Measurements from ENCODE around the gene GALNT14. TPM values are rescaled to one million over a fixed set of nuclear protein-coding genes. Genes with fewer than 3 reads are reported as not detected.

GALNT14 gene
- total RNA-seq, 1 experiment from 2014 or later = 2.7 TPM

- H3K9me3 ChIP-seq (ENCODE audit: control insufficient read depth, low read depth, low read length) = no peaks in the 10 kb centered on the region
Observed at GRCh38 chr2:31124904-31125303, 13.3 kb downstream of the GALNT14 start.

More at GRCh38 chr2:31124904-31125303, 13.3 kb downstream of the GALNT14 start:
- Histone ChIP-seq H3T11ph (ENCODE audit: low read length) (no peak overlapping the region), H2BK20ac (ENCODE audit: low read depth, low read length, poor library complexity, severe bottlenecking) (no peak overlapping the region), H3K4ac (ENCODE audit: low read depth, low read length) (no peak overlapping the region), H3K9ac (ENCODE audit: extremely low read depth, insufficient read length, low read length) (no peak overlapping the region), H3K23ac (ENCODE audit: insufficient read length, low read depth, low read length) (no peak overlapping the region), H2BK5ac (ENCODE audit: insufficient read length, low read length) (no peak overlapping the region), H4K91ac (ENCODE audit: insufficient read length, low read depth, low read length) (no peak overlapping the region), H3K79me2 (ENCODE audit: insufficient read depth, low read length) (no peaks in the 10 kb centered on the region), H2AK5ac (ENCODE audit: insufficient read length, low read length) (no peak overlapping the region), H2BK12ac (ENCODE audit: insufficient read length, low read depth, low read length) (no peak overlapping the region), H2BK120ac (ENCODE audit: low read depth, low read length, poor library complexity, severe bottlenecking) (no peak overlapping the region), H3K23me2 (ENCODE audit: insufficient read length, low read depth, low read length, poor library complexity, severe bottlenecking) (no peaks in the 10 kb centered on the region), H3K4me1 (ENCODE audit: insufficient read depth, low read length) (no peaks in the 10 kb centered on the region; the same call in 1 of the 2 replicates), H4K5ac (ENCODE audit: insufficient read length, low read depth, low read length) (no peak overlapping the region), H2AFZ (ENCODE audit: low read length) (no peak overlapping the region), H2BK15ac (ENCODE audit: low read depth, low read length) (no peak overlapping the region), H3K14ac (ENCODE audit: insufficient read depth, low read length) (no peak overlapping the region), H4K8ac (replicated peaks; ENCODE audit: insufficient read length, low read depth, low read length) (no peak overlapping the region), H4K20me1 (ENCODE audit: control insufficient read depth, insufficient read depth, insufficient read length) (peaks cover 3% of the 10 kb centered on the region), H3K79me1 (ENCODE audit: insufficient read depth, low read depth, low read length, poor library complexity, severe bottlenecking) (no peaks in the 10 kb centered on the region), H3K27ac (ENCODE audit: insufficient read length, low read depth, low read length) (no peak overlapping the region), H3K56ac (ENCODE audit: insufficient read length, low read depth, low read length) (no peak overlapping the region), H3K4me2 (ENCODE audit: insufficient read depth, insufficient read length, low read length) (no peak overlapping the region), H3K27me3 (ENCODE audit: insufficient read depth, low read length) (no peaks in the 10 kb centered on the region), H3K18ac (ENCODE audit: insufficient read length, low read depth, low read length) (no peak overlapping the region)
- no peak for TF ChIP-seq CTCF (conservative IDR thresholded peaks at IDR 0.05)
- Mint-ChIP-seq H3K36me3 (ENCODE audit: insufficient read depth in 1 of 3, low read depth in 3 of 3) (no peaks in the 10 kb centered on the region), H3K27me3 (ENCODE audit: low read depth) (no peaks in the 10 kb centered on the region; the same call in none of the 2 replicates), H3K4me1 (peaks cover 7 to 9% of the 10 kb centered on the region in 2 experiments), H3K27ac (no peak overlapping the region), H3K9me3 (no peaks in the 10 kb centered on the region; a peak in 1 of 5 replicates), H3K4me3 (no peak overlapping the region)
- DNase-seq = no peak
- no CpG with 5 or more reads among the region's 4 CpGs for WGBS (ENCODE audit: extremely low coverage, insufficient read length, low lambda C conversion rate)

Measured in H9 (cell line).